GM20000 (cell line): ENCODE data around the gene FMN1.

Experiments
- DNase-seq: peaks from one replicate; pipeline ENCODE4 v3.0.0; 2012; ENCODE audit warnings: low spot score
- TF ChIP-seq, protein P1 (sequence below): IDR thresholded peaks from 2 replicates; pipeline ENCODE4 v1.5.1; 2012; ENCODE audit warnings: mild to moderate bottlenecking, control low read depth; ENCODE audit errors: extremely low read depth, missing control alignments

Gene FMN1

GRCh38 chr15:32887090-32887489 lies 307.4 kb downstream of the FMN1 start:
- TF ChIP-seq, protein P1, sequence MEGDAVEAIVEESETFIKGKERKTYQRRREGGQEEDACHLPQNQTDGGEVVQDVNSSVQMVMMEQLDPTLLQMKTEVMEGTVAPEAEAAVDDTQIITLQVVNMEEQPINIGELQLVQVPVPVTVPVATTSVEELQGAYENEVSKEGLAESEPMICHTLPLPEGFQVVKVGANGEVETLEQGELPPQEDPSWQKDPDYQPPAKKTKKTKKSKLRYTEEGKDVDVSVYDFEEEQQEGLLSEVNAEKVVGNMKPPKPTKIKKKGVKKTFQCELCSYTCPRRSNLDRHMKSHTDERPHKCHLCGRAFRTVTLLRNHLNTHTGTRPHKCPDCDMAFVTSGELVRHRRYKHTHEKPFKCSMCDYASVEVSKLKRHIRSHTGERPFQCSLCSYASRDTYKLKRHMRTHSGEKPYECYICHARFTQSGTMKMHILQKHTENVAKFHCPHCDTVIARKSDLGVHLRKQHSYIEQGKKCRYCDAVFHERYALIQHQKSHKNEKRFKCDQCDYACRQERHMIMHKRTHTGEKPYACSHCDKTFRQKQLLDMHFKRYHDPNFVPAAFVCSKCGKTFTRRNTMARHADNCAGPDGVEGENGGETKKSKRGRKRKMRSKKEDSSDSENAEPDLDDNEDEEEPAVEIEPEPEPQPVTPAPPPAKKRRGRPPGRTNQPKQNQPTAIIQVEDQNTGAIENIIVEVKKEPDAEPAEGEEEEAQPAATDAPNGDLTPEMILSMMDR = no peak
- DNase-seq = no peak

DNA sequence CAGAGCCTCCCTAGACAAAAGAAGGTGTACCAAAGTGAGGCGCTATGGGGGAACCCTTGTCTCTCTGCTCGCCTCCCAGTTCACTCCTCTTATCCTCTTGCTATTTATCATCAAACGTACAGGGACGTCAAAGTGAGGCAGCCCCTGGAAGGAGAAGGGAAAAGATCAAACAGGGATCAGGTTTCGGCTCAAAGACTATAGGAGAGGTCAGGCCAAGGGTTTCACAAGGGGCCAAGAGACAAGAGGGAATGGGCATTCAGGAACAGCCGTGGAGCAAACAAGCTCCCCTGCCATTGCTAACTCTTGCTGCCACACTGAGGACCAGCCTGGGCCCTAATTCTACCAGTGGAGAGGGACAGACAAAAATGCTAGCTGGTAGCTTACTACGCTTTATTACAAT lies 308.1 kb downstream of the FMN1 start:
- TF ChIP-seq, protein P1 = no peak

GRCh38 chr15:32885713-32886112 lies 308.8 kb downstream of the FMN1 start:
- no peak for DNase-seq
- TF ChIP-seq, protein P1 = no peak

More for the DNA sequence above, 308.1 kb downstream of the FMN1 start:
- DNase-seq = no peak

GRCh38 chr15:32884146-32884545 lies 310.4 kb downstream of the FMN1 start:
- no peak for DNase-seq
- TF ChIP-seq, protein P1 = no peak

DNA sequence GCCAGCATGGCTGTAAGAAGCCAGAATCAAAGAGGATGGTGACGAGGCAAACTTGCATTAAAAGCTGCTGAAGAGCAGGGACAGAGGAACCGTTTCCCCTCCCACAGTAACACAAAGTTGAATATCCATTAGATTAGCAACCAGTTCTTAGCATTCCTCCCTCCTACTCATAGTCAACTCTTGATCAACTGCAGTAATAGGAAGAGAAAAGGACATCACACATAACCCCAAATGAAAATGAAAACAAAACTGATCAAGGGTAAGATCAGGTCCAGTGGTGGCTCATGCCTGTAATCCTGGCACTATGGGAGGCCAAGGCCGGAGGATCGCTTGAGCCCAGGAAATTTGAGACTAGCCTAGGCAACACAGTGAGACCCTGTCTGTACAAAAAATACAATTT lies 311.6 kb downstream of the FMN1 start:
- no peak for DNase-seq
- TF ChIP-seq, protein P1 = no peak

DNA sequence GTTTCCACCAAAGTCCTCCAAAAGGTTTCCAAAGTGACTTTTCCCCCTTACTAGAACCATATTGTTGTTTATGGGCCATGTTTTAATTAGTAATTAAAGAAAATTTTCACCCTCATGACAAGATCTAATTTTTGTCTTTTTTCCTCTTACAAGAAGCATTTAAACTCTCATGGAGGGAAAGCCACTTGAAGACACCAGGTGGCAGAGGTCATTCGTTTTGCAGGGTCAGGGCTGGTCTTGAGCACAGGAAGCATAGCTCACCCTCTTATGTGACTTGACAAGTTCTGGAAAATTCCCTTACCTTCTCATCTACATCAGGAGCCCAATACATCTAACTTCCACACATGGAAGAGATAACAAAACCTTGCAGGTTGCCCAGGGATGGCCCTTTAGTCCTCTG lies 313.0 kb downstream of the FMN1 start:
- TF ChIP-seq, protein P1 = no peak
- no peak for DNase-seq

DNA sequence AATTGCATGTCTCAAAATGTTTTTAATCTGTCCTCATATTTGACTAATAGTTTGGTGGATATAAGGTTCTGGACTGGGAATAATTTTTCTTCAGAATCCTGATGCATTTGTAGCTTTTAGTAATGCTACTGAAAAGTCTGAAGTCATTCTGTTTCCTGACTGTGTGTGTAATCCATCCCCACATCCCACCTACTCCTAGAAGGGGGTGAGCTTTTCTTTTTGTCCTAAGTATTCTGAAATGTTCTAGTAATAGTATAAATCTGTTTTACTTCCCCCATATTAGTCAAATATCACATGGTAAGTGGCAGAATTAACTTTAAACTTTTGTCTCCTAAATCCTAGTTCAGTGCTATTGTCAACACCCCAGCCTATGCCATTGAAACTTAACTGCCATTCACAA lies 313.9 kb downstream of the FMN1 start:
- TF ChIP-seq, protein P1 = no peak
- DNase-seq = no peak
